GM21723 (cell line): ENCODE measurements around the gene IL24.
"Not testable (repeated sequence)": the region's sequence is repeated elsewhere in the genome, so short reads cannot be mapped to it uniquely, and the experiment has no call there.

ENCODE experiments used
- ATAC-seq: cut with Tn5 transposase; IDR thresholded peaks from one replicate; pipeline ENCODE4 v1.9.1; 2021; ENCODE audit warnings: mild to moderate bottlenecking, moderate library complexity; ENCODE audit not compliant: unreplicated experiment

Gene IL24, protein sequence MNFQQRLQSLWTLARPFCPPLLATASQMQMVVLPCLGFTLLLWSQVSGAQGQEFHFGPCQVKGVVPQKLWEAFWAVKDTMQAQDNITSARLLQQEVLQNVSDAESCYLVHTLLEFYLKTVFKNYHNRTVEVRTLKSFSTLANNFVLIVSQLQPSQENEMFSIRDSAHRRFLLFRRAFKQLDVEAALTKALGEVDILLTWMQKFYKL

DNA sequence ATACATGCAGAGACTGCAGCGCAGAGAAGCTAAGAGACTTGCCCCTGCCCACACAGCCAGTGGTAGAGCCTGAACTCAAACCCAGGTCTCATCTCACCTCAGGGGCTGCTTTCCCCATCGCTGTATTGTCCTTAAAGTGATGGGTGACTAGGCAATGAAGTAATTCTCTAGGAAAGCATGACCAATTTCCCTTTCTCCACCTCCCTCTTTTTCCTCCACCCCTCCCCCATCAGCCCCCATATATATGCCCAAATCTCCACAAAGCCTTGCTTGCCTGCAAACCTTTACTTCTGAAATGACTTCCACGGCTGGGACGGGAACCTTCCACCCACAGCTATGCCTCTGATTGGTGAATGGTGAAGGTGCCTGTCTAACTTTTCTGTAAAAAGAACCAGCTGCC lies at the start of gene IL24:
Gene IL24 (plus strand): TSS at position 269 of the 400 bp plus-strand sequence. CDS start 390 bp downstream, outside the sequence.
- ATAC-seq, result no peak

DNA sequence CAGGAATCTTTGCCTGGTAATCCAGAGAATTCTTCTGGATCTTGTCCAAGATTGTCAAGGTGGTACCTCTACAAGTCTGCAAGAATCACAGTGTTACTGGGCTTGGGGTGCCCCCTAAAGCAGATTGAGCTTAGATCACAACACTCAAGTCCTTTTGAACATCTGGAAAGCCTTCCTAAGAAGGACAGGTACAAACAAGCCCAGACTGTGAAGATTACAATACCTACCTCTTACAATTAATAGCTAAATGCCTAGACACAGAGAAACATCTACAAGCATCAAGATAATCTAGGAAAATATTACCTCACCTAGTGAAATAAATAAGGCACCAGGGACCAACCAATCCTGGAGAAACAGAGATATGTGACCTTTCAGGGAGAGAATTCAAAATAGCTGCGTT lies 49.3 kb upstream of the IL24 start:
- ATAC-seq, result no peak

DNA sequence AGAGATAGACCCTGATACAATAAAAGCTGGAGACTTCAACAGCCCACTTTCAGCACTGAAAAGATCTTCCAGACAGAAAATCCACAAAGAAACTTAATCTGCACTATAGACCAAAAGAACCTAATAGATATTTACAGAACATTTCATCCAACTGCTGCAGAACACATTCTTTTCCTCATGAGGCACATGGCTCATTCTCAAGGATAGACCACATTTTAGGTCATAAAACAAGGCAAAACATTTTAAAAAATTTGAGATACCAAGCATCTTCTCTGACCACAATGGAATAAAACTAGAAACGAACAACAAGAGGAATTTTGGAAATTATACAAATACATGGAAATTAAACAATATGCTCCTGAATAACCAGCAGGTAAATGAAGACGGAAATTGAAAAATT lies 46.8 kb upstream of the IL24 start:
- ATAC-seq, result no peak

DNA sequence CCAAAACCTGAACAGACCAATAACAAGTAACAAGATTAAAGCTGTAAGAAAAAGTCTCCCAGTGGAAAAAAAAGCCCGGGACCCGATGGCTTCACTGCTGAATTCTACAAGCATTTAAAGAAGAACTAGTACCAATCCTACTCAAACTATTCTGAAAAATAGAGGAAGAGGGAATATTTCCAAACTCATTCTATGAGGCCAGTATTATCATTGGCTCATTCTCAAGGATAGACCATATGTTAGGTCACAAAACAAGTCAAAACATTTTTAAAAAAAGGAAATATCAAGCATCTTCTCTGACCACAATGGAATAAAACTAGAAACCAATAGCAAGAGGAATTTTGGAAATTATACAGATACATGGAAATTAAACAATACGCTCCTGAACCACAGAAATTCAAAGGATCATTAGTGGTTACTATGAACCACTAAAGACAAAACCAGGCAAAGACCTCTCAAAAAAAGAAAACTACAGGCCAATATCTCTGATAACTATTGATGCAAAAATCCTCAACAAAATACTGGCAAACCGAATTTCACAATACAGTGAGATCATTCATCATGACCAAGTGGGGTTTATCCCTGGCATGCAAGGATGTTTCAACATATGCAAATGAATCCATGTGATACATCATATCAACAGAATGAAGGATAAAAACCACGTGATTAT lies 45.8 kb upstream of the IL24 start:
- ATAC-seq, result no peak

DNA sequence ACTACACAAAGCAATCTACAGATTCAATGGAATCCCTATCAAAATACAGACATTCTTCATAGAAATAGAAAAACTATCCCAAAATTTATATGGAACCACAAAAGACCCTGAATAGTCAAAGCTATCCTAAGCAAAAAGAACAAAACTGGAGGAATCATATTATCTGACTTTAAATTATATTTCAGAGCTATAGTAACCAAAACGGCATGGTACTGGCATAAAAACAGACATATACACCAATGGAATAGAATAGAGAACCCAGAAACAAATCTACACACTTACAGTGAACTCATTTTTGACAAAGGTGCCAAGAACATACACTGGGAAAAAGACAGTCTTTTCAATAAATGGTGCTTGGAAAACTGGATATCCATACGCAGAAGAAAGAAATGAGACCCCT lies 44.6 kb upstream of the IL24 start:
- ATAC-seq, result not testable (repeated sequence)

DNA sequence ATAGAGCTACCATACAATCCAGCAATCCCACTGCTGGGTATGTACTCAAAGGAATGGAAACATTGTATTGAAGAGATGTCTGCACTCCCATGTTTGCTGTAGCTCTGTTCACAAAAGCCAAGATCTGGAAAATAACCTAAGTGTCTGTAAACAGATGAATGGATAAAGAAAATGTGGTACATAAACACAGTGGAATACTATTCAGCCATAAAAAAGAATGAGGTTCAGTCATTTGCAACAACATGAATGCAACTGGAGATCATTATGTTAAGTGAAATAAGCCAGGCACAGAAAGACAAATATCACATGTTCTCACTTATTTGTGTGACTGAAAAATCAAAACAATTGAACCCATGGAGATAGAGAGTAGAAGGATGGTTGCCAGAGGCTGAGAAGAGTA lies 43.5 kb upstream of the IL24 start:
- ATAC-seq, result not testable (repeated sequence)

DNA sequence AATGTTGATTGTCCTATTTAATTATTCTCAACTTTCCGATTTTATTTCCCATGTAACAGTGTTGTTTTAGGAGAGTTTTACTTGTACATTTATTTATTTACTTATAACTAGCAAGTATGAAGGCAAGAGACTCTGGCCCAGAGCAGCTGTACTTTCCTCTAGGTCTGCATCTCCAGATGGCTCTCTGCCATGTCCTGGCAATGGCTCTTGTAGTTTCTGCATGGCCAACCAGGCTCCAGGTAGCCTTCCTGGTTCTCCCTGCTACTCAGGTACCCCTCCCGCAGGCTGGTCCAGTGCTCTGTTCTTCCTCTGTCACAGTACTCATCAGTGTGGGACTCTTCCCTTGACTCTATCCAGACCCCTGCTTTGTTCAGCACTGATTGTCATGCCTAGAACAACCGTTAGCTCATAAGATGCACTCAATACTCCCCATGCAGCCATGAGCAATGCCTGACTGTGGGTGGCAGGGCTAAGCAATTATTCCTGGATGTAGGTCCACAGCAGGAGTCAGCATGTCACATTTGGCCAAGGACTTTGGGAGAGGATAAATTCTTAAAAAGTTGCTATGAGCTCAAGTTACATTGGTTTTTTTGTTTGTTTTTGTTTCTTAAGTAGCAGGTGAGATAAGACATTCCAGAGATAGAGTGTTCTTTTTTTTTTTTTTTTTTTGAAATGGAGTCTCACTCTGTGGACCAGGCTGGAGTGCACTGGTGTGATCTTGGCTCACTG lies 42.7 kb upstream of the IL24 start:
- ATAC-seq, result no peak

DNA sequence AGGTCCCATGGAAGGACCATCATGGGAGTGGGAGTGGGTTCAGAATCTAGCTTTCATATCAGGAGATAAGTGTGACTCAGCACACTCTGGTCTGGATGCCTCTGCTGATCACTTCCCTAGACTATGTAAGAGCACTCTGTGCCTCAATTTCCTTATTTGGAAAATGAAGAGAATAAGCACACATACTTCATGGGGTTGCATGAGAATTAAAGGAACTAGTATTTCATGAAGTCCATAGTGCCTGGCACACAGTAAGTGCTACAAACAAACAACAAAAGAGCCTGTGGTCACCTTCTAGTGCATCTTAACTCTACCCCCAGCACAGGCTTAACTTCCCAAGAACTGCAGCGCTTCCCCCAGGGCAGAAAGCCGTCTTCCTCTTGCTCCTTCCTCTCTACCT lies 41.4 kb upstream of the IL24 start:
- ATAC-seq, result no peak

DNA sequence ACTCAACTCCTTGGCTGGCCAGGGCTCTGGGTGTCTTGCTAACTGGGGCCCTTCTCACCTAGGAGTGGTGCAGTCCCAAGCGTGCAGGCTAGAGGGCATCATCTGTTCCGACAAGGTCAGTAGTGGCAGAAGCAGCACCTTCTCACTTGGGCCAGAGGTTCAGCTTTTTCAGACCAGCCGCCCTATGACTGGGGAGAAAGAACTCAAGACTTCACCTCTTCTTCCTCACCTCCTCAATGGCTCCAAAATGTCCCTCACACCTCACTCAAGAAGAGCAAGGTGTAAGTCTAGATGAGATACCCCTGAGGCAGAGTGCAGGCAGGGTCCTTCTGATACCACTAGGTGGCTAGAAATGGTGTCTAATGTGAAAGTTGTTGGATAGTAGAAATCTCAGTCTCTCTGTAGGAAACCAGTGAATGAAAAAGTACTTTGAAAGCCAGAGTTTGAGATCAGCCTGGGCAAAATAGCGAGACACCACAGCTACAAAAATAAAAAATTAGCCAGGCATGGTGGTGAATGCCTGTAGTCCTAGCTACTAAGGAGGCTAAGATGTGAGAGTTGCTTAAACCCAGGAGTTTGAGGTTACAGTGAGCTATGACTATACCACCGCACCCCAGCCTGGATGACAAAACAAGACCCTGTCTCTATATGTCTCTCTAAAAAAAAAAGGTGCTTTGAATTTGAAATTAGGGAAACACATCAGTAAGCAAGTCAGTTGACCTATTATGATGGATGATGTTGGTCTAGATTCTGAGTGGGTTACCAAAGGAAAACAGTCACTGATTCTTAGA lies 40.4 kb upstream of the IL24 start:
- ATAC-seq, result no peak

DNA sequence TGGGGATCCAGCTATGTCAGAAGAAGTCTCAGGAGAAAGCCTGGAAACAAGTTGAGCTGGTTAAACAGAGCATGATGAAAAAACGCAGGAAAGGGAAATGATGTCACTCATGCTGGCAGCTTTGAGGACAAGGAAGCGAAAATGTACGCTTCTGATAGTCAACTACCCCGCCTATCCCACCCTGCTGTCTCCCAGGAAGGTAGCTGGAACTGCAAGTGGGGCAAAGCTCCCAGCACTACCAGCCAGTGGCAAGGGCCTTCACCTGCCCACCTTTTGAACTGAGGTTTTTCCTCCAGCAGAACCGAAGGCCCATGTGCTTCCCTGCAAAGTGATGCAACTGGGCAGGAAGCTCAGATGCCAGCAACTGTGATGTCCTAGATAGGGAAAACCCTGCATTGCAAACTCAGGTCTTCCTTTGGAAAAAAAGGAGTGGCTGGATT lies 38.1 kb upstream of the IL24 start:
- no peak for ATAC-seq

DNA sequence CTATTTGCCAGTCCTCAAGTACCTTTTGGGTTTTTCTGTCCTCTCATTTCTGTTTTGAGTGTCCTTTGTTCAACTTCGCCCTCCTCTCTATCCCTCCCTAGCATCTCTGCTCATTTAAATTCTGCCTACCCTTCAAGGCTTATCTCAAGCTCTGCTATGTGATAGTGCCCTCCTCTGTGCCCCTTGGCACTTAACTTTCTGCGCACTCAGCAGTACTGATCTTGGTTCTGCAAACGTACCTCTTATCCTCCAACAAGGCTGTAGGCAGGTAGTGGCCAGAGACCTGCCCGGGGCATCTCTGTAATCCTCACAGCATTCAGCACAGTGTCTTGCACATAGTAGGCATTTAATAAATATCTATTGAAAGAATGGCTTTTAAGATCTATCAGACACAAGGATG lies 37.1 kb upstream of the IL24 start:
- no peak for ATAC-seq

DNA sequence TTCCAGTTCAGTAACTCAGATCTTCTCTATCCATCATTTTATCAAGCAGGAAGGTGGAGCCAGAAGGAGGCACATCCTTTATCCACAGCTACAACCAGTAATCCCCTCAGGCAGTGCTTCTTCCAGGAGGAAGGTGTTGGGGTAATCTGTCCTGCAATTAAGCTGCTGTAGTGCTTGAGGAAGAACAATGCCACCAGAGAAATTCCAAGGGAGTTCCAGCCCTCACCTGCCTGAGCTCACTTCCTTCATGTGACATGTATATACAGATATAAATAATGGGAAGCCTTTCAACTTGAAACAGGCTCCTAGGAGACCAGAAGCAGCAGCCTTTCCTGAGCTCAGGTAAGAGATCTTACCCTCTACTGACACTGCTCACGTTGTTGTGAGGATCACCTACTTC lies 34.0 kb upstream of the IL24 start:
- no peak for ATAC-seq

DNA sequence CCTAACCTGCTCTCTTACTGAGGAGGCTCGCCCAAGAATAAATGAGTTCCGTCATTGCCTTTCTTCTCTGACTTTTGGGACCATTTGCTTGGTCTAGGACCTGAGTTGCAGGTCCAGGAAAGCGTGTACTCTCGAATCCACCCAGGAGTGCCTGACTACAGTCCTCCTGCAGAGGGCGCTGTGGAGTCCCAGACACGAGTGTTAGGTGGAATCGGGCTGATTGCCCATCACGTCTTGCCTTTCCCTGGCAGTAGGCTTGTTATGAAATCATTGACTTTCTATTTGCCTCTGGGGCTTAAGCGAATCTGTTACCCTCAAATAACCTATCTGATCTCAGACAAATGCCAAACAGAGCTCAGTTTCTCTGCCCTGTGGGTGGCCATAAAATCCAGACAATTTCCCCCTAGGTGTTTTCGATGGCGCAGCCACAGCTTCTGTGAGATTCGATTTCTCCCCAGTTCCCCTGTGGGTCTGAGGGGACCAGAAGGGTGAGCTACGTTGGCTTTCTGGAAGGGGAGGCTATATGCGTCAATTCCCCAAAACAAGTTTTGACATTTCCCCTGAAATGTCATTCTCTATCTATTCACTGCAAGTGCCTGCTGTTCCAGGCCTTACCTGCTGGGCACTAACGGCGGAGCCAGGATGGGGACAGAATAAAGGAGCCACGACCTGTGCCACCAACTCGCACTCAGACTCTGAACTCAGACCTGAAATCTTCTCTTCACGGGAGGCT lies 32.1 kb upstream of the IL24 start, which contains the start of gene IL20:
Gene IL20 (plus strand): TSS at position 685 of the 733 bp plus-strand sequence. CDS start 230 bp downstream, outside the sequence.
- ATAC-seq, result peak; percentile 56

DNA sequence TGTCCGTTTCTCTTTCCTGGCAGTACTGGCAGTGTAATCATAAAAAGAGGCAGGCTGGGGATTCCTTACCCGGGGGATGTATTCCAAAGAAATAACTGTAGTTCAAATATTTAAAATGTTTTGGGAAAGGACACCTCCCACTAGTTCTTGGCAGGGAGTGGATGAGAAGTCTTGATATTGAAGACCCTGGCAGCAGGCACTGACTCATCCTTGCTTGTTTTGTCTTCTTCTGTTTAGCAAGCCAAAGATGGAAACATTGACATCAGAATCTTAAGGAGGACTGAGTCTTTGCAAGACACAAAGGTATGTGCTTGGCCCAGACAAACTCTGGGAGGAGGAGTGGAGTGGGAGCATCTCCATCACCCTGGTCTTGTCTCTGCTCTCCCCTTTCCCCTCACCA lies 31.2 kb upstream of the IL24 start:
- ATAC-seq, result no peak

DNA sequence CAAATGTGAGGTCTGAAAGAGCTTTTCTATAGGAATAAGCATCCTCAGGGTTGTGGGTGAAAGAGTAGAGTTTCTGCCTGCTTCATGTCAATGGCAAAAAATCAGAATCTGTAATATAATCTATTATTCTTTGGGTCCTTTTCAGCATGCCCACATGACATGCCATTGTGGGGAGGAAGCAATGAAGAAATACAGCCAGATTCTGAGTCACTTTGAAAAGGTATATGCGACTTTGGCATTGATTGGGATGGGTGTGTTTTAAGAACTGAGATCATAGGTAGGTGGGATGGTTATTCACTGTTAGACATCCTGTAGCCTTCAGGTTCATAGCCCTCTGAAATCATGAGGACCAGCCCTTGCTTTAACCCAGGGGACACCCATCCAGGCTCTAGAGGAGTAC lies 30.0 kb upstream of the IL24 start:
- no peak for ATAC-seq

DNA sequence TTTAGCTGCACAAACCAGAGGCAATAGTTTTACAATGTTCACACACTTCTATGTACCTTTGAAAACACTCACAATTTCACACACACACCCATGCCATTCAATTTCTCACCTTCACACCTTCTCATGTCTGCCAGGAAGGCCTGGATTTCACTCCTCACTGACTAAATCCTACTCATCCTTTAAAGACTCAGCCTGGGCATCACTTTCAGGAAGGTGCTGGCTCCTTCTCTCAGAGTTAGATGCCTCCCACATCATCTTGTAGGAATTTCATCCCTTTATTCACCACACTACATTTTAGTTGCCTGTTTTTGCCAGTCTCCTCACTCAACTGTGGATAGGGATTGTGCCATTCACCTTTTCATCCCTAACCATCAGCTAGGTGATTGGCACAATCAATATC lies 29.5 kb upstream of the IL24 start:
- no peak for ATAC-seq

DNA sequence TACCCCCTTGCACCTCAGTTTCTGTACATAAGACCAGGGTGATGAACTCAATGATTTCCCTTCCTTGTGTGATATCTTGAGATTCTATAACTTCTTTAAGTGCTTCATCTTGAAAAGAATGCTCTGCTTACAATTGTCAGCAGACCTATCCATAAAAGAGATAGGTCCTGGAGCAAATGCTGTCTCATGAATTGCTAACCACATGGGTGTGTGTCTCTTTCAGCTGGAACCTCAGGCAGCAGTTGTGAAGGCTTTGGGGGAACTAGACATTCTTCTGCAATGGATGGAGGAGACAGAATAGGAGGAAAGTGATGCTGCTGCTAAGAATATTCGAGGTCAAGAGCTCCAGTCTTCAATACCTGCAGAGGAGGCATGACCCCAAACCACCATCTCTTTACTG lies 29.0 kb upstream of the IL24 start:
- no peak for ATAC-seq

DNA sequence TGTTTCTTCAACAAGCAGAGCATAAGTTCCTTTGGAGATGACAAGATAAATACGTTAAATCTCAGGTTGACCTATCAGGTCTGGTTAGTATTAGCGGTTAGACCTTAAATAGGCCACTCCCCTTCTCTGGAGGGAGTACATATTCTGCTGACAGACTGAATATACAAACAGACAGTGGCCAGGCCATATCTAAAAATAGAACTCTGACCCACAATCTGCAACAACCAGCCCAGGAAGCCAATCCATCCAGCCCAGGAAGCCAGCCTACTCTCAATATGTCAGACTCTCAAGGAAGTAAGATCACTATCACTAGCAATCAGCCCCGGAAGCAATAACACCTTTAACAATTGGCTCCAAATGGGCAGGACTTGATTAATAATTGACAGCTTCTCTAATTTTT lies 25.1 kb upstream of the IL24 start:
- ATAC-seq, result no peak

DNA sequence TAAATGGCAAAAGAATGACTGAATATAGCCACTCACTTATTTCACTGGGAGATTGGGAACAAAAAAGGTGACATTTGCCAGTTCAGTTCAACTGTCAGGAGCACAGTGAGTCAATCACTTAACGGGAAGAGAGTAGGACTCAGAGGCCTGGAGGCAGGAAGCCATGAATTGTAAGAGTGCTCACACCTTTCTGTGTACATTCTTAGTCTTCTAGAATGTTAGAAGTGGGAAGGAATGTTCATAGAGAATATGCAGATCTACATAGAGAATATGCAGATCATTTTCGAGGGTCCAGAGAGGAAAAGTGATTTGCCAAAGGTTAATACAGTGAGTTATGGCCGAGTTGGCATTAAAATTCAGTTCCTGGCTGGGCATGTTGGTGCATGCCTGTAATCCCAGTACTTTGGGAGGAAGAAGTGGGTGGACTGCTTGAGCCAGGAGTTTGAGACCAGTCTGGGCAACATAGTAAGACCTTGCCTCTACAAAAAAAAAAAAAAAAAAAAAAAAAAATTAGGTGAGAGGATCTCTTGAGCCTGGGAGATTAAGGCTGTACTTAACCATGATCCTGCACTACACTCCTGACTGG lies 23.5 kb upstream of the IL24 start:
- no peak for ATAC-seq

DNA sequence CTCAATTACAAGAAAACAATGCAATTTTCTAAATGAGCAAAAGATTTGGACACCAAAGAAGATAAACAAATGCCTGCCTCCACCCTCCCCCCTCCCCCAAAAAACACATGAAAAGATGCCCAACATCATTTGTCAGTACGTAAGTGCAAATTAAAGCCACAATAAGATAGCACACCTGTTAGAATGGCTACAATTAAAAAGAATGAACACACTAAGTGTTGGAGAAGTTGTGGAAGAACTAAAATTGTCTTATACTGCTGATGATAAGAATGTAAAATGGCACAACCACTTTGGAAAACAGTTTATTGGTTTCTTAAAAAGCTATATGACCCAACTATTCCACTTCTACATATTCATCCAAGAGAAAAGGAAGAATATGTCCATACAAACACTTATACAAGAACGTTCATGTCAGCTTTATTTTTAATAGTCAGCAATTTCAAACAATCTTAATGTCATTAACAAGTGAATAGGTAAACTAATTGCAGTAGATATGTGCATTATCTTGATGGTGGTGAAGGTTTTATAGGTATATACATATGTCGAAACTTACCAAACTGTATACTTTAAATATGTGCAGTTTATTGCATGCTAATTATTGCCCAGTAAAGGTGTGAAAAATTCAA lies 21.4 kb upstream of the IL24 start:
- ATAC-seq, result no peak
